WTC11 (cell line): ENCODE measurements around the gene CNDP2. TPM values are rescaled to one million over a fixed set of nuclear protein-coding genes. Genes with fewer than 3 reads are reported as not detected.

Source experiments
- ATAC-seq: fragments of 200-7000 bp; cut with Tn5 transposase; 2 replicates; pipeline ENCODE4 v1.10.0; 2021; ENCODE audit warnings: mild to moderate bottlenecking, moderate library complexity
- CTCF ChIA-PET: fragments of 300-600 bp; sonication (Branson Sonifier 250); formaldehyde crosslinking; loops from one replicate; lab custom pipeline; 2021; ENCODE audit warnings: antibody characterized with exemption; lab: Charles Lee
- POLR2A ChIA-PET: fragments of 350-600 bp; sonication (Branson Sonifier 250); formaldehyde crosslinking; loops from one replicate; lab custom pipeline; 2021; ENCODE audit warnings: antibody characterized with exemption; lab: Charles Lee
- DNase-seq: peaks from one replicate; pipeline ENCODE4 v3.0.0; 2021; ENCODE audit warnings: low spot score
- H3K27ac Mint-ChIP-seq: 2 replicates; pipeline ENCODE4 v1.8.0; 2021; ENCODE audit warnings: mixed read lengths
- H3K27me3 Mint-ChIP-seq: 2 replicates; pipeline ENCODE4 v1.8.0; 2021; ENCODE audit warnings: low read depth, mild to moderate bottlenecking, moderate library complexity, mixed read lengths
- H3K36me3 Mint-ChIP-seq: 2 replicates; pipeline ENCODE4 v1.8.0; 2021; ENCODE audit warnings: mixed read lengths
- H3K4me1 Mint-ChIP-seq: 2 replicates; pipeline ENCODE4 v1.8.0; 2022; ENCODE audit warnings: mixed read lengths
- H3K4me3 Mint-ChIP-seq: 2 replicates; pipeline ENCODE4 v1.8.0; 2021; ENCODE audit warnings: mild to moderate bottlenecking, moderate library complexity, mixed read lengths
- H3K9me3 Mint-ChIP-seq: 2 replicates; pipeline ENCODE4 v1.8.0; 2021; ENCODE audit warnings: mixed read lengths
- ATF1 ChIP-seq: sonication (generic); formaldehyde crosslinking; IDR thresholded peaks from 2 replicates; pipeline ENCODE4 v1.8.1; 2023; ENCODE audit warnings: mild to moderate bottlenecking, moderate library complexity, missing genetic modification reagents
- CREM ChIP-seq: sonication (generic); formaldehyde crosslinking; IDR thresholded peaks from 2 replicates; pipeline ENCODE4 v1.8.1; 2022; ENCODE audit warnings: mild to moderate bottlenecking, missing genetic modification reagents, moderate library complexity
- ESRRA ChIP-seq: sonication (generic); formaldehyde crosslinking; IDR thresholded peaks from 2 replicates; pipeline ENCODE4 v1.8.1; 2022; ENCODE audit warnings: mild to moderate bottlenecking, missing genetic modification reagents, borderline replicate concordance
- FOXK1 ChIP-seq: sonication (generic); formaldehyde crosslinking; IDR thresholded peaks from 2 replicates; pipeline ENCODE4 v1.8.0; 2022; ENCODE audit warnings: mild to moderate bottlenecking, moderate library complexity, missing genetic modification reagents
- JAZF1 ChIP-seq: fragments of 250-450 bp; sonication (Bioruptor Pico); IDR thresholded peaks from 2 replicates; pipeline ENCODE4 v1.9.0; 2021; ENCODE audit warnings: moderate library complexity, mild to moderate bottlenecking, inconsistent platforms
- KAT7 ChIP-seq: sonication (generic); formaldehyde crosslinking; IDR thresholded peaks from 2 replicates; pipeline ENCODE4 v1.8.1; 2023; ENCODE audit warnings: missing genetic modification reagents, mild to moderate bottlenecking, borderline replicate concordance
- NR2C2 ChIP-seq: sonication (generic); formaldehyde crosslinking; IDR thresholded peaks from 2 replicates; pipeline ENCODE4 v1.8.0; 2022; ENCODE audit warnings: mild to moderate bottlenecking, missing genetic modification reagents
- TP53 ChIP-seq: sonication (generic); formaldehyde crosslinking; IDR thresholded peaks from 2 replicates; pipeline ENCODE4 v1.8.1; 2023; ENCODE audit warnings: mild to moderate bottlenecking, missing genetic modification reagents
- ZNF121 ChIP-seq: sonication (generic); formaldehyde crosslinking; IDR thresholded peaks from 2 replicates; pipeline ENCODE4 v1.8.0; 2023; ENCODE audit warnings: missing genetic modification reagents
- ZNF219 ChIP-seq: sonication (generic); formaldehyde crosslinking; IDR thresholded peaks from 2 replicates; pipeline ENCODE4 v1.8.0; 2023; ENCODE audit warnings: missing genetic modification reagents, mild to moderate bottlenecking, borderline replicate concordance
- ZNF317 ChIP-seq: sonication (generic); formaldehyde crosslinking; IDR thresholded peaks from 2 replicates; pipeline ENCODE4 v1.8.1; 2023; ENCODE audit warnings: low read depth, mild to moderate bottlenecking, moderate library complexity, missing genetic modification reagents, borderline replicate concordance
- ZNF671 ChIP-seq: fragments of 250-450 bp; sonication (Bioruptor Pico); IDR thresholded peaks from 2 replicates; pipeline ENCODE4 v1.8.0; 2021; ENCODE audit warnings: mild to moderate bottlenecking
- total RNA-seq: library from RNA; stranded (reverse); gene quantifications from 3 replicates; pipeline ENCODE4 v1.2.3, GENCODE V29; 2021
- TF ChIP-seq, protein P1 (sequence below): sonication (generic); formaldehyde crosslinking; IDR thresholded peaks from 2 replicates; pipeline ENCODE4 v1.8.0; 2023; ENCODE audit warnings: missing genetic modification reagents, mild to moderate bottlenecking, borderline replicate concordance
- TF ChIP-seq, protein P2 (sequence below): sonication (generic); formaldehyde crosslinking; IDR thresholded peaks from 2 replicates; pipeline ENCODE4 v1.8.0; 2022; ENCODE audit warnings: mild to moderate bottlenecking, missing genetic modification reagents
- TF ChIP-seq, protein P3 (sequence below): sonication (generic); formaldehyde crosslinking; IDR thresholded peaks from 2 replicates; pipeline ENCODE4 v1.8.1; 2022; ENCODE audit warnings: low read depth, mild to moderate bottlenecking, moderate library complexity, missing genetic modification reagents, borderline replicate concordance
- TF ChIP-seq, protein P4 (sequence below): sonication (generic); formaldehyde crosslinking; IDR thresholded peaks from 2 replicates; pipeline ENCODE4 v1.8.0; 2022; ENCODE audit warnings: mild to moderate bottlenecking, missing genetic modification reagents
- TF ChIP-seq, protein P5 (sequence below): fragments of 250-450 bp; sonication (Bioruptor Pico); IDR thresholded peaks from 2 replicates; pipeline ENCODE4 v1.9.0; 2021; ENCODE audit warnings: mild to moderate bottlenecking
- TF ChIP-seq, protein P6 (sequence below): fragments of 250-450 bp; sonication (Bioruptor Pico); conservative IDR thresholded peaks from 2 replicates; pipeline ENCODE4 v1.9.0; 2021; ENCODE audit warnings: mild to moderate bottlenecking
- TF ChIP-seq, protein P7 (sequence below): sonication (generic); formaldehyde crosslinking; IDR thresholded peaks from 2 replicates; pipeline ENCODE4 v1.8.0; 2023; ENCODE audit warnings: missing genetic modification reagents

CNDP2 gene
- total RNA-seq, 1 experiment from 2014 or later = 248 TPM

DNA sequence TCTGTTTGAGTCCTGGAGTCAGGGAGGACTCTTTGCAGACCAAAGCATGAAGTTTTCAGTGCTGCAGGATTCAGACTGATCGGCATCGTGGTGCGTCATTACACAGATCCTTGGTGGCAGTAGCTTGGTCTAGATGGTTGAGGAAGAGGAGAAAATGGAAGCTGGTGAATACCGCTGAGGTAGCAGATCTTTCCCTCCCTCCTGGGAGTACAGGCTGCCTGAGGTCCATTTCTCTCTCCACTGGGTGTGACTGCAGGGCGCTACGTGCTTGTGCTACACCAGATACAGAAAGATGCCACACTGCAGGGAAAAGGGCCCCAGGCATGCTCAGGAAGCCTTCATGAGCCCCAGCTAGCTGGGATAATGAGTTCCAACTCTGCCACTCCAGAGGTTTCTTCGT, 34.9 kb downstream of the CNDP2 start:
- Mint-ChIP-seq H3K27ac (no peak overlapping the region), H3K4me1 (0 out of 2 replicates have a peak, but pooled peaks cover 4% of the 10 kb centered on the region), H3K27me3 (no peaks in the 10 kb centered on the region; the same call in 1 of the 2 replicates), H3K36me3 (no peaks in the 10 kb centered on the region), H3K4me3 (no peak overlapping the region), H3K9me3 (peaks cover 5% of the 10 kb centered on the region)
- CTCF ChIA-PET = interaction anchor here (2.5 kb wide), 1 partner anchor 21 kb away, joined by 14 read pairs; no protein-coding TSS in a partner anchor
- DNase-seq (no peak), ATAC-seq (no peak)
- POLR2A ChIA-PET = no interaction called here
- no peak for TF ChIP-seq KAT7 (CRISPR knock-in tag)
- TF ChIP-seq, protein P1, sequence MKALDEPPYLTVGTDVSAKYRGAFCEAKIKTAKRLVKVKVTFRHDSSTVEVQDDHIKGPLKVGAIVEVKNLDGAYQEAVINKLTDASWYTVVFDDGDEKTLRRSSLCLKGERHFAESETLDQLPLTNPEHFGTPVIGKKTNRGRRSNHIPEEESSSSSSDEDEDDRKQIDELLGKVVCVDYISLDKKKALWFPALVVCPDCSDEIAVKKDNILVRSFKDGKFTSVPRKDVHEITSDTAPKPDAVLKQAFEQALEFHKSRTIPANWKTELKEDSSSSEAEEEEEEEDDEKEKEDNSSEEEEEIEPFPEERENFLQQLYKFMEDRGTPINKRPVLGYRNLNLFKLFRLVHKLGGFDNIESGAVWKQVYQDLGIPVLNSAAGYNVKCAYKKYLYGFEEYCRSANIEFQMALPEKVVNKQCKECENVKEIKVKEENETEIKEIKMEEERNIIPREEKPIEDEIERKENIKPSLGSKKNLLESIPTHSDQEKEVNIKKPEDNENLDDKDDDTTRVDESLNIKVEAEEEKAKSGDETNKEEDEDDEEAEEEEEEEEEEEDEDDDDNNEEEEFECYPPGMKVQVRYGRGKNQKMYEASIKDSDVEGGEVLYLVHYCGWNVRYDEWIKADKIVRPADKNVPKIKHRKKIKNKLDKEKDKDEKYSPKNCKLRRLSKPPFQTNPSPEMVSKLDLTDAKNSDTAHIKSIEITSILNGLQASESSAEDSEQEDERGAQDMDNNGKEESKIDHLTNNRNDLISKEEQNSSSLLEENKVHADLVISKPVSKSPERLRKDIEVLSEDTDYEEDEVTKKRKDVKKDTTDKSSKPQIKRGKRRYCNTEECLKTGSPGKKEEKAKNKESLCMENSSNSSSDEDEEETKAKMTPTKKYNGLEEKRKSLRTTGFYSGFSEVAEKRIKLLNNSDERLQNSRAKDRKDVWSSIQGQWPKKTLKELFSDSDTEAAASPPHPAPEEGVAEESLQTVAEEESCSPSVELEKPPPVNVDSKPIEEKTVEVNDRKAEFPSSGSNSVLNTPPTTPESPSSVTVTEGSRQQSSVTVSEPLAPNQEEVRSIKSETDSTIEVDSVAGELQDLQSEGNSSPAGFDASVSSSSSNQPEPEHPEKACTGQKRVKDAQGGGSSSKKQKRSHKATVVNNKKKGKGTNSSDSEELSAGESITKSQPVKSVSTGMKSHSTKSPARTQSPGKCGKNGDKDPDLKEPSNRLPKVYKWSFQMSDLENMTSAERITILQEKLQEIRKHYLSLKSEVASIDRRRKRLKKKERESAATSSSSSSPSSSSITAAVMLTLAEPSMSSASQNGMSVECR (CRISPR knock-in tag) = no peak
- TF ChIP-seq, protein P2, sequence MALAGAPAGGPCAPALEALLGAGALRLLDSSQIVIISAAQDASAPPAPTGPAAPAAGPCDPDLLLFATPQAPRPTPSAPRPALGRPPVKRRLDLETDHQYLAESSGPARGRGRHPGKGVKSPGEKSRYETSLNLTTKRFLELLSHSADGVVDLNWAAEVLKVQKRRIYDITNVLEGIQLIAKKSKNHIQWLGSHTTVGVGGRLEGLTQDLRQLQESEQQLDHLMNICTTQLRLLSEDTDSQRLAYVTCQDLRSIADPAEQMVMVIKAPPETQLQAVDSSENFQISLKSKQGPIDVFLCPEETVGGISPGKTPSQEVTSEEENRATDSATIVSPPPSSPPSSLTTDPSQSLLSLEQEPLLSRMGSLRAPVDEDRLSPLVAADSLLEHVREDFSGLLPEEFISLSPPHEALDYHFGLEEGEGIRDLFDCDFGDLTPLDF (CRISPR knock-in tag) = no peak
- TF ChIP-seq ZNF317 = no peak
- TF ChIP-seq ZNF121 (CRISPR knock-in tag) = no peak
- no peak for TF ChIP-seq CREM (CRISPR knock-in tag)
- TF ChIP-seq, protein P3, sequence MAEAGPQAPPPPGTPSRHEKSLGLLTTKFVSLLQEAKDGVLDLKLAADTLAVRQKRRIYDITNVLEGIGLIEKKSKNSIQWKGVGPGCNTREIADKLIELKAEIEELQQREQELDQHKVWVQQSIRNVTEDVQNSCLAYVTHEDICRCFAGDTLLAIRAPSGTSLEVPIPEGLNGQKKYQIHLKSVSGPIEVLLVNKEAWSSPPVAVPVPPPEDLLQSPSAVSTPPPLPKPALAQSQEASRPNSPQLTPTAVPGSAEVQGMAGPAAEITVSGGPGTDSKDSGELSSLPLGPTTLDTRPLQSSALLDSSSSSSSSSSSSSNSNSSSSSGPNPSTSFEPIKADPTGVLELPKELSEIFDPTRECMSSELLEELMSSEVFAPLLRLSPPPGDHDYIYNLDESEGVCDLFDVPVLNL = no peak
- TF ChIP-seq, protein P4, sequence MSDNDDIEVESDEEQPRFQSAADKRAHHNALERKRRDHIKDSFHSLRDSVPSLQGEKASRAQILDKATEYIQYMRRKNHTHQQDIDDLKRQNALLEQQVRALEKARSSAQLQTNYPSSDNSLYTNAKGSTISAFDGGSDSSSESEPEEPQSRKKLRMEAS (CRISPR knock-in tag) = no peak
- TF ChIP-seq NR2C2 (CRISPR knock-in tag) = no peak
- TF ChIP-seq FOXK1 = no peak
- no peak for TF ChIP-seq TP53 (CRISPR knock-in tag)
- TF ChIP-seq ZNF671 (CRISPR knock-in tag) = no peak
- TF ChIP-seq, protein P5, sequence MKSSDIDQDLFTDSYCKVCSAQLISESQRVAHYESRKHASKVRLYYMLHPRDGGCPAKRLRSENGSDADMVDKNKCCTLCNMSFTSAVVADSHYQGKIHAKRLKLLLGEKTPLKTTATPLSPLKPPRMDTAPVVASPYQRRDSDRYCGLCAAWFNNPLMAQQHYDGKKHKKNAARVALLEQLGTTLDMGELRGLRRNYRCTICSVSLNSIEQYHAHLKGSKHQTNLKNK = no peak
- TF ChIP-seq, protein P6, sequence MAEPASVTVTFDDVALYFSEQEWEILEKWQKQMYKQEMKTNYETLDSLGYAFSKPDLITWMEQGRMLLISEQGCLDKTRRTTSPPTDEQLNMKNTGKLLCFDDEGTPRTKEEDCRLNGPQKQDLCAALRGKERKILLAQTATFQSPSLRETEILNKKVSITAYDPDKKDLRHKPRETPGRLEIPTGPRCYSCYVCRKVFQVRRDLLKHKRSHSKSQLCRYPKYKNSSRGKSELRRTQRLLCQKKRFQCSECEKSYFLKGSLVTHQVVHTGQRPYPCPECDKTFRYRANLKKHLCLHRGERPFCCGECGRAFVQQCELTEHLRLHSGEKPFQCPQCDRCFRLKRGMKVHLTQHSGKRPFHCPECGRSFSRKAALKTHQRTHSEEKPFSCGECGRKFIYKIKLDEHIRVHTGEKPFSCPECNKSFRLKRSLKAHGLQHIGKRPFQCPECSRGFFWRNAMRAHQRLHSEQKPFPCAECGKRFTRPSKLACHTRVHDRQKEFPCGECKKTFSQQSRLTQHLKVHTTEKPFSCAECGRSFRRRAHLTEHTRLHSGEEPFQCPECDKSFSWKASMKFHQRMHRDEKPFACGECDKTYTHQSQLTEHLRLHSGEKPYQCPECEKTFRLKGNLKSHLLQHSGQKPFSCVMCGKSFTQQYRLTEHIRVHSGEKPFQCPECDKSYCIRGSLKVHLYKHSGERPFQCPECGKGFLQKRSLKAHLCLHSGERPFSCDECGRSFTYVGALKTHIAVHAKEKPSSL (CRISPR knock-in tag) = no peak
- TF ChIP-seq ATF1 (CRISPR knock-in tag) = no peak
- TF ChIP-seq ESRRA (CRISPR knock-in tag) = no peak
- TF ChIP-seq JAZF1 (CRISPR knock-in tag) = no peak
- TF ChIP-seq ZNF219 (CRISPR knock-in tag) = no peak
- TF ChIP-seq, protein P7, sequence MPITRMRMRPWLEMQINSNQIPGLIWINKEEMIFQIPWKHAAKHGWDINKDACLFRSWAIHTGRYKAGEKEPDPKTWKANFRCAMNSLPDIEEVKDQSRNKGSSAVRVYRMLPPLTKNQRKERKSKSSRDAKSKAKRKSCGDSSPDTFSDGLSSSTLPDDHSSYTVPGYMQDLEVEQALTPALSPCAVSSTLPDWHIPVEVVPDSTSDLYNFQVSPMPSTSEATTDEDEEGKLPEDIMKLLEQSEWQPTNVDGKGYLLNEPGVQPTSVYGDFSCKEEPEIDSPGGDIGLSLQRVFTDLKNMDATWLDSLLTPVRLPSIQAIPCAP (CRISPR knock-in tag) = no peak
- TF ChIP-seq, all 79 proteins: peak for 0
